Stimulated activated CD8-positive, alpha-beta memory T cell treated with anti-CD3 and anti-CD28 coated beads, Interleukin-7, amount 100 ng/mL, for 4 hours (primary cell): ENCODE data around the gene MBOAT2.
"Not testable (repeated sequence)": the region's sequence is repeated elsewhere in the genome, so short reads cannot be mapped to it uniquely, and the experiment has no call there.

ENCODE experiments used
- DNase-seq, 2 donors: peaks; one replicate each; pipeline ENCODE4 v3.0.0-alpha.2; 2020; ENCODE audit warnings: low read depth in 2 of 2

MBOAT2 gene

DNA sequence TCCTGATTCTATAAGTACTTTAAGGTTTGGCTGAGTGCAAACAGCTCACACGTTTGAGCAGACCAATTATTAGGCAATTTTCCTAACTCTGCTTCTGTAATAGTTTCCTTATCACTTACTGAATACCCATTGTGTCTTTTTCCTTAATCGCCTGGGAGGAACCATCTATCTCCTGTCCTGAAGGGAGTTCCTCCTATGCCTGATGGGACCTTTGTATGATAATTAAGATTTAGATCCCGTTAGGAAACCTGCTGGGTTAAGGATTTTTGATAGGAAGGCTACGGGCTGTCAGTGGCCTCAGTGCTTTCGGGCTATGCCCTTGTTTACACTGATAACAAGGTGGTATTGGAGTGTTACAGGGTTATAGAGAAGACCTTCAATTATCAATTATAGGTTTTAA is 106.8 kb downstream of the MBOAT2 start:
- DNase-seq, result not testable (repeated sequence)

- not testable (repeated sequence) for DNase-seq
Measured at GRCh38 chr2:8895087-8895912, 108.2 kb downstream of the MBOAT2 start.

- no peak for DNase-seq
Measured at GRCh38 chr2:8893978-8894820, 109.3 kb downstream of the MBOAT2 start.

- DNase-seq, result no peak
Measured at GRCh38 chr2:8893474-8893873, 110.0 kb downstream of the MBOAT2 start.

GRCh38 chr2:8892111-8892510 is 111.4 kb downstream of the MBOAT2 start:
- DNase-seq, result no peak

GRCh38 chr2:8889978-8890377 is 113.5 kb downstream of the MBOAT2 start:
- no peak for DNase-seq

- no peak for DNase-seq
Measured at GRCh38 chr2:8888963-8889362, 114.5 kb downstream of the MBOAT2 start.

DNA sequence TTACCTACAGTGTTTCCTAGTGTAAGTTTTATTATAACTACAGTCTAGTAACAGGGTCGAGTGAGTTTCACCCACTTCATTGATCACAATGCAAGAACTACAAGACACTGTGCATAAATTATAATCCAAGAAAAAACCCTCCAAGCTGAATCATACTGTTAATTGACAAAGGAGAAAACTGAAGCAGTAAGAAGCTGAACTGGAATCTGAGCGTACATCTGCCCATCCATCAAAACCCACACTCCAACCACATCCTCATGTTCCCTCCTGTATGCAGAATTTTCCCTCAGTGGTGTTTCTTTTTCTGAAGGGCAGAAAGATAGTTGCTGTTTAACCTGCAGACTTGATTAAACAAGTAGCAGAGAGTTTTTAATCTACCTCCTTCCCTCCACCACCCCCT is 116.6 kb downstream of the MBOAT2 start:
- no peak for DNase-seq

GRCh38 chr2:8886202-8886518 is 117.3 kb downstream of the MBOAT2 start:
- DNase-seq, result no peak

- no peak for DNase-seq
Measured at GRCh38 chr2:8885449-8886201, 117.9 kb downstream of the MBOAT2 start.

DNA sequence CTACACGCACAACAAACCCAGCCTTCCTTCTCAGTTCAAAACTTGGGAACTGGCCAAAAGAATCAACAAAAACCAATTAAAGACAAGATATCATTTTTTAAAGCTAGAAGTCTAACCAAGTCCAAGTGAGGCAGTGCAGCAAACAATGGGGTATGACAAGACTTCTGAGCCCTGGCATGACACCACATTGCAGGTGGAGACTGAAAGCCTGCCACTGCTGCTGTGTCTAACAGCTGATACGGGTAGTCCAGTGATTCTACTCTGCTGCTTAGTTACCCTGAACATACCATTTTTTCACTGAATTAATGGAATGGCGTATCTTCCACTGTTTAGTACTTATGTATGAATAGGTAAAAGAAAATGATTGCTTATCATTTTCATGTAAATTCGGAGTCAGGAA is 118.7 kb downstream of the MBOAT2 start:
- no peak for DNase-seq

GRCh38 chr2:8882094-8882493 is 121.4 kb downstream of the MBOAT2 start:
- no peak for DNase-seq

DNA sequence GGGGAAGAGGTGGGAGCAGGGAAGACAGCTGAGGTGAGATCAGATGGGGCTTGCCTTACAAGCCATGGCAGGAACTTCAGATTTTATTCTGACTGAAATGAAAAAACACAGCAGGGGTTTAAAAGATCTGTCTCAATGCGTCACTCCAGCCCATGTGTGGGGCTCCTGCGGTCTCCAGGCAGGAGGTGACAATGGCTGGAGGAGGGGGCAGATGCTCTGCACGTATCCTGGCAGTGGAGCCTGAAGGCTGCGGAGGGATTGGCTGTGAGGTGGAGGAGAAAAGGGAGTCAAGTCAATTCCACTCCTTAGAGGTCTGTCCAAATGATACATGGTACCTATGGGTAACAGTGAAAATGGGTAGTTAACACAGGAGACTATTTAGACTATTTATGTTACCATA is 125.6 kb downstream of the MBOAT2 start:
- DNase-seq, result no peak

- DNase-seq, result no peak
Measured at GRCh38 chr2:8877332-8877731, 126.2 kb downstream of the MBOAT2 start.

- DNase-seq, result no peak
Measured at GRCh38 chr2:8876628-8877027, 126.9 kb downstream of the MBOAT2 start.

GRCh38 chr2:8872821-8873432 is 130.6 kb downstream of the MBOAT2 start:
- no peak for DNase-seq

DNA sequence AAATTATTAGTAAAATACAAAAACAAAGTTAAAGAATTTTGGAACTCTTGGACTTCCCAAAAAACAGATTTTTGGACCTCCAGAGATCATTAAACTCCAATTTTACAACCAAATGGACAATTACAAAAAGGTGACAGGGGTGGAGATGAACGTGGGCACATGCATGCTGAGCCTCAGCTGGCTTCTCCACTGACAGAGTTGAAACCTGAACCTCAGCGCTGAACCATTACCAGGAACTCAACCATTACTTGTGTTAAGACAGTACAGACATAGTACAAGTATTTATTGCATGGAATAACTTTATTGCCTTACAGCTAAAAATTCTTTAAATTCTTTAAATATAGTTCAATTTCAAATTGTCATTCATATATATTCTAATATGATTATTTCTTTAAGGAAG is 133.0 kb downstream of the MBOAT2 start:
- DNase-seq, result no peak

DNA sequence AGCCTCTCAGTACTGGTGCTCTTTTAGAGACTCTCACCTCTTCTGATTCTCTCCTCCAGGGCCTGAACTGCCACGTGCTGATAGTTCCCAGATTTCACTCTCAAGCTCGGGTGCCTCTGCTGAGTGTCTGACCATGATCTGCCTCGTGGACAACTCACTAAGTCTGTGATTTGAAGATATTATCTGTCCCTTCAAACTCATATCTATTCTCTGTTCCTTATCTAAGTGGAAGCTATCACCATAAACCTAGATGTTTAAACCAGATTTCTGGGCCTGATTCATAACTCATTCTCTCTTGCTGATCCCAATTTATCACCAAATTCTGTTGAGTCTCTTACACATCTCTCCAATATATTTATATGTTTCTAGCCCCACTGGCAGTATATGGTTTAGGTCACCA is 136.1 kb downstream of the MBOAT2 start:
- DNase-seq, result no peak

- DNase-seq, result no peak
Measured at GRCh38 chr2:8863331-8863953, 140.0 kb downstream of the MBOAT2 start.

DNA sequence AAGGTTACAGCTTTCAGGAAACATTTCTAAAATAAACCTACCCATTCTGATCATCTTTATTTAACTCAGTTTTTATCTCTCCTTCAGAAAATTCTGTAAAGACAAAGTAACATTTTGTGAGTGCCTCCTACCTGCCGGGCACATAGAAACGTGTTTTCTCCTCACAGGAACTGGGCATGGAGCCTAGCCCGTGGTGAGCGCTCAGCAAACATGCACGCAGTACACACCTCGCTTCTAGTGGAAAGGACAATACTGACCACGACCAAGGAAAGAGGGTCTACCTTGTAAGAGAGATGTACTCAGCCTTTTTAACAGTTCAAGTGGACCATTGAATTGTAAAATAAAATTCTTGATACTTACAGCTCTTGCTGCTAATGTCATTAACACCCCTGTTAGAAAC is 141.3 kb downstream of the MBOAT2 start:
- DNase-seq, result no peak

DNA sequence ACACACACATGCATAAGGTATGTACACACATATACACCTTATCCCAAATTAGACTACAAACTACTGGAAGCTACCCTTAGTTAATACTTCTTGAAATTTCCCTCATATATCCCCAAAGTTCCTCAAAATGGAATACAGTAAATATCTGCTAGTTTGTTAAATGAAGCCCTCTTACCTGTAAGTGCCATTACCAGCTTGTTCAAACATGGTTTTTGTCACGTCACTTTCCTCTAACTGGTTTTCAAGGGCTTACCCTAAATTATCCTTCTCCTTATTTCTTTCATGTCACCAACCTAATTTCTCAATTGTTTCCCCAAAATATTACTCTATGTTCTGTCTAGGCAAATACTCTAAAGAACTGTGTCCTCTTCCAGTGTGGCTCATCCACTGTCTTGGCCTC is 141.7 kb downstream of the MBOAT2 start:
- DNase-seq, result no peak

- DNase-seq, result no peak
Measured at GRCh38 chr2:8860239-8860638, 143.2 kb downstream of the MBOAT2 start.
